GM04504 (cell line): ENCODE results near the gene CSTPP1.
"Not testable (repeated sequence)": the region's sequence is repeated elsewhere in the genome, so short reads cannot be mapped to it uniquely, and the experiment has no call there.

Source experiments
- DNase-seq: peaks from one replicate; pipeline ENCODE4 v3.0.0-alpha.2; 2012; ENCODE audit warnings: low read depth

Gene CSTPP1

DNA sequence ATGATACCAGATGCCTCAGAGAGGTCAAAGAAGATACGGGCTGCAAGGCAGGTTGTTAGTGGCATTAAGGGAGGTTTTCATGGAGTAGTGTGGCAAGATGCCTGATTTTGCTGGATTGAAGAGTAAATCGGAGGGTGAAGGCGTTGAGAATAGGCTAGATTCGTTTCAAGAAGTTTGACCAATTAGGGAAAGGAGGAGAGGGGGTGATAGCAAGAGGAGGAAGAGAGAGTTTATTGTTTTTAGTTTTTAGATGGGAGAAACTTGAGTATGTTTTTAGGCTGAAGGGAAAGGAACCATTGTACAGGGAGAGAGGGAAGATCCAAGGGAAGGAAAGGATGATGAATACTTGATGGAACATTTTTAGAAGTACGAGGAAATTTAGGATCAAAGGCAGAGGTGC is 16.5 kb downstream of the CSTPP1 start:
- no peak for DNase-seq

- DNase-seq, result no peak
Measured at GRCh38 chr11:46958777-46959176, 22.2 kb downstream of the CSTPP1 start.

DNA sequence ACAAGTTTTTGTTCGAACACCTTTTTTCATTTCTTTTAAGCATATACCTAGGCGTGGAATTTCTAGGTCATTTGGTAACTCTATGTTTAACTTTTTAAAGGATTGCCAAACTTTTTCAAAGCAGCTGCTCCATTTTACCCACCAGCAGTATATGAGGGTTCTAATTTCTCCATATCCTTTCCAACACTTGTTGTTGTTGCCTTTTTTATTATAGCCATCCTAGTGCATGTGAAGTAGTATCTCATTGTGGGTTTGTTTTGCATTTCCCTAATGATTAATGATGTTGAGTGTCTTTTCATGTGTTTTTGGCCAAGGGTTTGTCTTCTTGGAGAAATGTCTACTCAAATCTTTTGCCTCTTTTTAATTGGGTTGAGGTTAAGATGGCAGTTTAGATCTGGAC is 24.5 kb downstream of the CSTPP1 start:
- no peak for DNase-seq

DNA sequence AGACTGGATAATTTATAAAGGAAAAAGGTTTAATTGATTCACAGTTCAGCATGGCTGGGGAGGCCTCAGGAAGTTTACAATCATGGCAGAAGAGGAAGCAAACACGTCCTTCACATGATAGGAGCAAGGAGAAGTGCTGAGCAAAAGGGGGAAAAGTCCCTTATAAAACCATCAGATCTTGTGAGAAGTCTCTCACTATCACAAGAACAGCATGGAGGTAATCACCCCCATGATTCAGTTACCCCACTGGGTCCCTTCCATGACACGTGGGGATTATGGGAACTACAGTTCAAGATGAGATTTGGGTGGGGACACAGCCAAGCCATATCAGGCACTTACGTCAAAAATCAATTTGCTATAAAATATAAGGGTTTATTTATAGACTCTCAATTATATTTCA is 25.3 kb downstream of the CSTPP1 start:
- not testable (repeated sequence) for DNase-seq

DNA sequence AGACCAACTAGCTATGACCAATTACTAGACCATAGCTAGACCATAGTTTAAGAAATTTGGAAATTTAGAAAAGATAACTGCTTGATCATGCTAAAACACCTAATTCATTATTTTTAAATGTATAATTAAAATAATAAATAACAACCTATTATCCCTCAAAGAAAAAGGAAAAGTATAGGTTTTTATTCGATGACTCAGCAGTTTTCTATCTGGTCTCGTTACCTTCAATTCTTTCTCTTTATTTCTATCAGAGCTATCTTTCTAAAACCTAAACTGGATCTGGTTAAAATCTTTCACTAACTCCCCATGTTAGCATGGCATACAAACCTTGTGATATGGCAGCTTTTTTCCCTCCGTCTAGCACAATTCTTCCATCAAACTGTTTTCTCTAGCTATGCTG is 27.3 kb downstream of the CSTPP1 start:
- no peak for DNase-seq

DNA sequence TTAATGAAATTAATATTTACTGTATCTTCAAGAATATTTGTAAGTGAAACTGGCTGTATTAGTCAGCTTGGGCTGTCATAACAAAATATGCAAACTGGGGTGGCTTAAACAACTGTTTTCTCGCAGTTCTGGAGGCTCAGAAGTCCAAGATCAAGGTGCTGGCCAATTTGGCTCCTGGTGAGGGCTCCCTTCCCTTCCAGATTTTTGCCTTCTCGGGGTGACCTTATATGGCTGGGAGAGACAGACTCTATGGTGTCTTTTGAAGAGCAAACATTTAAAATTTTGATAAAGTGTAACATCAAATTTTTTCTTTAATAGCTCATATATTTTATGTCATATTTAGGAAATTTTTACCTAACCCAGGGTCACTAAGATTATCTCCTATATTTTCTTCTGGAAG is 30.2 kb downstream of the CSTPP1 start:
- no peak for DNase-seq

DNA sequence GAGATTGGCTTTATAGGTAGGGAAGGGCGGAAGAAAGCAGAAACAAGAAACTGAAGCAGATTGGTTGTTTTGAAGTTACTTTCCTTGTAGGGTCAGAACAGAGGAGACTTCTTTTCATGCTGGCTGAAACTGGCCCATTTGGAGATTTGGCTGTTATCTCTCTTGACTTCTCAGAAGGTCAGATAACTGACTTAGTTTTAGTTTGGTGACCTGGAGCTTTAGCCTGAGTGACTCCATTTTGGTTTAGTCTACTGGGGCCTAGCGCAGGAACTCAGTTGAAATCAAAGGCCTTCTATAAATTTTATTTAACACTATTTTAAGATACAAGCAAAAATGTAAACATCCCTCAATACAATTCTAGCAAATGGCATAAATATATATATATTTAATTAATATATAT is 31.4 kb downstream of the CSTPP1 start:
- no peak for DNase-seq

- DNase-seq, result no peak
Measured at GRCh38 chr11:46969379-46969778, 32.8 kb downstream of the CSTPP1 start.

GRCh38 chr11:46970913-46971625 is 34.5 kb downstream of the CSTPP1 start:
- DNase-seq, result no peak

DNA sequence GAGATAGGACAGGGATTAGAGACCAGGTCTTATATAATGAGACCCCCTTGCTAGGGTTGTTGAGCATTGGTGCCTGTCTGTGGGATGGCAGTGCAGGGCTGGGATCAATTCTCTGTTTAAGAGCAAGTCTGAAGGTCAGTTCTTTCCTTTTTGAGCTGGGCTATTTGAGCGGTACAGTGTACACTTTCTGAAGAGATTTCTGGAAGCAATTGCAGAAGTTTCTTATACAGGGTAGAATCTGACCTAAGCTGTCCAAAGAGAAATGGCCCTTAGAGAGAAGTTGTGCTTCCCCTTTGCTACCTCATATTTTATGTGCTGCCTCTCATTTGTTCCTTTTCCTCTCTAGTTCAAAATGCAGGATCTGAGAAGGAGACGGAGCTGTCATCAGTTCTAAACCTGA is 35.8 kb downstream of the CSTPP1 start:
- no peak for DNase-seq

DNA sequence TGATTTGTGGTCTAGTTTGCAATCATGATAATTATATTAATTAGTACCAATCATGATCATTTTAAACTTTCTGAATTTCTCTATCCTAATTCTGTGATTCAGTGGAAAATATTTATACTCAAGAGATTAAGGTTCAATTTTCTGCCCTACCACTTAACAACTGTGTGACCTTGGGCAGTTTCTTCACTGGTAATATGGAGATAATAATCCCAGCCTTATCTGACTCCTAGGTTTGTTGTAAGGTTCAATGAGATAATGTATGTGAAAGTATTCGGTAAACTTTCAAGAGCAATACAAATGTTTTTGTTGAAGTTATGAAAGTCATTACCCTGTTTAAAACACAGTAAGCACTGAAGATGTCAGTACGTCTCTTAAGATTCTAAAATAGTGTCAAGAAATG is 36.3 kb downstream of the CSTPP1 start:
- no peak for DNase-seq

DNA sequence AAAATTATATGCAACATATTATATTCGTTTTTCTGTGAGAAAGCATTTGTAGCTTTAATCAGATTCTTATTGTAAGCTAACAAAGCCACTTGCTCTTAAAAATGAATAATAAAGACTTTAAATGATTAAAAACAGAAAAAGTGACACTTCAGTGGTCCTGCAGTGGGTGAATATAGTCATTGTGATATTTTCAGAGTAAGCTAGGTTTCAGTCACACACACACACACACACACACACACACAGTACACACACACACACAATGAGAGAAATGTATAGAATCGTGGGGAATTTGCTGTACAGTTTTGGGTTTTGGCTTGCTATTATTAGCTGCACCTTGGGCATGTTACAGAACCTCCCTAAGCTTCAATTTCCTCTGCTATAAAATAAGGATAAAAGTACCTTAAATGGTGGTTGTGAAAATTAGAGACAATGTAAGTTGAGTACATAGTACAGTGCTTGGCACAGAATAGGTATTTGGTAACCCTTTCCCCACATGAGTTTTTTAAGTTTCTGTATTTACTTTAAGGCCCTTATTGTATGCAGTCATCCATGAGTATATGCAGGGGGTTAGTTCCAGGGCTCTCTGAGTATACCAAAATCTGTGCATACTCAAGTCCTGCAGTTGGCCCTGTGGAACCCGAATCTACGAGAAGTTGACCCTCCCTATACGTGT is 39.8 kb downstream of the CSTPP1 start:
- DNase-seq, result no peak

DNA sequence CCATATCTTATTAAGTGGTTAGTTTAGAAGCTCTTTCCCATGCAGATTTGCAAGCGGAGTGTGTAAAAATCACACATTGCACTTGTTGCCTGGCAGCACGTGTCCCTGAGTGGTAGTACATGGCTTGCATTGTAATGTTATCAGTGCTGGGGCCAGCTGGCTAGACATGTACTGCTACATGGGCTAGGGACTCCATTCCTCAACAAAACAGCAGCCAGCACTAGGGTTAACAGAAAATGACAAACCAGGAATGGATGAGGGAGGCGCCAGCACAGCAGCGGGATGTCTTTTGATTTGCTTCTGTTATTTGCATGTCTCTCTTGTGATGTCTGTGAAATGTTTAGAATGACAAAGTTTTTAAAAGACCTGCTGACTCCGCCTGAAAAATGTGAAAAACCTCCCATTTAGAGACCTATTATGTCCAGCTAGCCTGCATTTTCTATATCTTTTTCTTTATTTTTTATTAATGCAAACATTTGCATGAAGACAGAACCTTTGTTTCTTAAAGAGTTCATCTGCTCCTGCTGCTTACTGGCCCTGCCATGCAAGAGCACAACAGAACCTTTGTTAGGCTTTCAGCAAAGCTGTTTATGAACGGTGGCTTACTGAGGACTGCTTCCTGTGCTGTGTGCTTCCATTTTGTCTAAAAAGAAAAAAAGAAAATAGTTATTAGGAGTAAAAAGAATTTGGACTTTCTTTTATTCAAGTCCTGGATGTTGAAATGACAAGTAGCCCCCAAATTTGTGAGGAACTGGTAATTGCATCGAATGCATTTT is 40.7 kb downstream of the CSTPP1 start:
- no peak for DNase-seq

DNA sequence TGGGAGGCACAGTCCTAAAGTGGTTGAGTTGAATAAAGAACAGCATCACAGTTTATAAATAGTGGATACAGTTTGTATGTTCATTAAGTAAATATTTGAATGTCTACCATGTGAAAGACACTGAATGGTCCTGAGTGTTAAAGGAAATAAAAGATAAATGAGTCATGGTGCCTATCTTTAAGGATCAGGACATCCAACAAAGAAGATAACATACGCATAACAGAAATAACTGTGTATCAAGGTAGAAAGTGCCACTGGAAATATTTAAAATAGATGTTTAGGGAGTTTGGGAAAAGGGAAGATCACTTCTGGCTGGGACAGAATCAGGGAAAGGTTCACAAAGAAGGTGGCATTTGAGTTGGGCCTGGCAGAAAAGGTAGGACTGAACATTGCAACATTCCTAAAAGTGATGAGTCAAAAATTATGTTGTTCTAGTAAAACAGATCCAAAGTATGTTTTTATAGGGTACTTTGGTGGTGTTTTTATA is 41.5 kb downstream of the CSTPP1 start:
- no peak for DNase-seq

DNA sequence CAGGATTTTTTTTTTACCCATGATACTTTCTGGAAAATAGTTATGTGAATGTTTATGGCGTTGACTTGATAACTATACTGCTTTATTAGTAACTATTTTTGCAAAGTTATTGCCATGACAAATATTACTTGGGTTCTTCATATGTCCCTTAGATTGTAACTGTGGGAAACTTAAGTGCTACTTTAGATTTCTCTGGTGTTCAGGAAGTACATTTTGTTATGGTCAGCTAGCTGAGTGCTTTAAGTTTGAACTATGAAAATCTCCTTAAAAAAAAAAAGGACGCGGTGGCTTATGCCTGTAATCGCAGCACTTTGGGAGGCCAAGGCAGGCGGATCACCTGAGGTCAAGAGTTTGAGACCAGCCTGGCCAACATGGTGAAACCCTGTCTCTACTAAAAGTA is 42.8 kb downstream of the CSTPP1 start:
- no peak for DNase-seq

DNA sequence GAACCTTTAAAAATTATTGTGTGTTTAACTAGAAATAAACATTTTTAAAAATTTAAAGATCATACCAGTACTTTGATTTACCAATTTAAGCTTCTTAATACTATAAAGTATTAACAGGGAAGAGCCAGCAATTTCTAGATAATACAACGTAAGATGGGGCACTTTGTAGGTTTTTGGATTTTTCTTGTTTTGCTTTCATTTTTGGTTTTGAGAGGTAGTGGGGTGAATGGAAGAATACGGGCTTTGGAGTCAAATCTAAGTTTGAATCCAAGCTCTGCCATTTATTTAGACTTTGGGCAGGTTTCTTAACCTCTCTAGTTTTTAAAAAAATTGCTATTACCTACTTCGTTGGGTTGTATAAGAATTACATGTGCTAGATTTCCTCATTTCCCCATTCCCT is 44.9 kb downstream of the CSTPP1 start:
- DNase-seq, result no peak

GRCh38 chr11:46982797-46983452 is 46.4 kb downstream of the CSTPP1 start:
- no peak for DNase-seq

- DNase-seq, result no peak
Measured at GRCh38 chr11:46983598-46983997, 47.0 kb downstream of the CSTPP1 start.

DNA sequence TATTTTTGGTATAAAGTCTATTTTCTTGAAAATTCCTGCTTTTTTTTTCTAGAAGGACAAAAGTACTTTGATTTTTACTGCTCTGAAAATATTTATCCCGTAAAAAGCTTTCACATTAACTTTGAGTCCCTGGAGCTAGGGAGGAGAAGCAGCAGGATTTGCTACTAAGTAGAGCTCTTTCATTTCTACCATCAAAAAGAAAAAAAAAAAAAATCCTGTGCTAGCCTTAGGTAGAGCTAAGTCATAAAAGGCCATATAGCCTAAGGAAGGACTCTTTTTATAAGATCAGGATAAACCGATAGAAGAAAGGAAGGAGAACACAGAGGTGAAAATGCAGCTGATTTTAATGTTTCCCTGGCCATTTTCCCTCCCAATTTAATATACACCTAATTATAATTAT is 48.0 kb downstream of the CSTPP1 start:
- no peak for DNase-seq

DNA sequence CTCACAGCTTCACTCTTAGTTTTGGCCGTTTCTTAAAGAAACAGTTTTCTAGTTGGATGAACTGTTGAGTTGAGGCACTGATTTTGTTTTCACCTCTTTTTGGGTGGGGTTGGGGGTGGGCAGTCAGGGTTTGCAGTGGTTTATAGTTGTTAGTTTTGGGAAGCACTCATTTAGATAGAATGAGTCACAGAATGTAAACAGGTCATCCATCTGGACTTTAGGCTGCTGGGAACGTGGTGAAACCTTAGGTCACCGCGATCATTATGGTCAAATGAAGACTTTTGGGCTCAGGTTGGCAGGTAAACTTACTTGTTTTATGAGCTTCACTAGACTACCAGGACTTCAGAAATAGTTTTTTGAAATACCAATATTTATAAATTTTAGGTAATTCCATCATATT is 48.4 kb downstream of the CSTPP1 start:
- DNase-seq, result no peak

- DNase-seq, result no peak
Measured at GRCh38 chr11:46987183-46987582, 50.6 kb downstream of the CSTPP1 start.

DNA sequence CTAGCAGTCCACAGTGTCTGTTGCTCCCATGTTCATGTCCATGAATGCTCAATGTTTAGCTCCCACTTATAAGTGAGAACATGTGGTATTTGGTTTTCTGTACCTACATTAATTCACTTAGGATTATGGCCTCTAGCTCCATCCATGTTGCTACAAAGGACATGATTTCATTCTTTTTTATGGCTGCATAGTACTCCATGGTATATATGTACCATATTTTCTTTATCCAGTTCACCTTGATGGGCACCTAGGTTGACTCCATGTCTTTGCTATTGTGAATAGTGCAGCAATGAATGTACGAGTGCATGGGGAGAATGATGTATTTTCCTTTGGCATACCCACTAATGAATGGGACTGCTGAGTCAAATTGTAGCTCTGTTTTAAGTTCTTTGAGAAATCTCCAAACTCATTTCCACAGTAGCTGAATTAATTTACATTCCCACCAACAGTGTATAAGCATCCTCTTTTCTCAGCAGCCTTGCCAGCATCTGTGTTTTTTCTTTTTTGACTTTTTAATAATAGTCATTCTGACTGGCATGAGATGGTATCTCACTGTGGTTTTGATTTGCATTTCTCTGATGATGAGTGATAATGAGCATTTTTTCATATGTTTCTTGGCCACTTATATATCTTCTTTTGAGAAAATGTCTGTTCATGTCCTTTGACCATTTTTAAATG is 53.4 kb downstream of the CSTPP1 start:
- DNase-seq, result not testable (repeated sequence)
